Hepatocyte (in vitro differentiated cells): ENCODE measurements around the gene SMIM20. TPM values are rescaled to one million over a fixed set of nuclear protein-coding genes. Genes with fewer than 3 reads are reported as not detected.
A peak's percentile ranks its signal among the peaks of the same experiment; 100 is the strongest.

Experiments used
- DNase-seq: peaks from one replicate; pipeline ENCODE4 v3.0.0-alpha.2; 2016; ENCODE audit warnings: low spot score
- H2AFZ ChIP-seq: fragments of 200-600 bp; sonication (generic); 2 replicates; pipeline ENCODE4 v1.6.0; 2016; ENCODE audit warnings: antibody characterized with exemption, mild to moderate bottlenecking
- H3K27ac ChIP-seq: fragments of 200-600 bp; sonication (generic); 2 replicates; pipeline ENCODE4 v1.5.1; 2016; ENCODE audit warnings: mild to moderate bottlenecking
- H3K27me3 ChIP-seq: fragments of 200-600 bp; sonication (generic); 2 replicates; pipeline ENCODE4 v1.6.1; 2016
- H3K36me3 ChIP-seq: fragments of 200-600 bp; sonication (generic); replicated peaks from 2 replicates; pipeline ENCODE4 v1.5.1; 2016; ENCODE audit warnings: low read depth; ENCODE audit not compliant: insufficient read depth
- H3K4me1 ChIP-seq: fragments of 200-600 bp; sonication (generic); 2 replicates; pipeline ENCODE4 v1.5.1; 2016; ENCODE audit warnings: mild to moderate bottlenecking, moderate library complexity; ENCODE audit not compliant: insufficient read depth
- H3K4me2 ChIP-seq: fragments of 200-600 bp; sonication (generic); 2 replicates; pipeline ENCODE4 v1.6.0; 2016
- H3K4me3 ChIP-seq: fragments of 200-600 bp; sonication (generic); 2 replicates; pipeline ENCODE4 v1.5.1; 2016; ENCODE audit warnings: mild to moderate bottlenecking
- H3K79me2 ChIP-seq: fragments of 200-600 bp; sonication (generic); 2 replicates; pipeline ENCODE4 v1.6.0; 2017; ENCODE audit warnings: mild to moderate bottlenecking
- H3K9me2 ChIP-seq: fragments of 200-600 bp; sonication (generic); replicated peaks from 2 replicates; pipeline ENCODE4 v1.6.0; 2017; ENCODE audit warnings: mild to moderate bottlenecking; ENCODE audit not compliant: insufficient read depth
- H3K9me3 ChIP-seq: fragments of 200-600 bp; sonication (generic); 2 replicates; pipeline ENCODE4 v1.5.1; 2016; ENCODE audit warnings: low read depth, mild to moderate bottlenecking
- H4K20me1 ChIP-seq: fragments of 200-600 bp; sonication (generic); 2 replicates; pipeline ENCODE4 v1.6.0; 2016; ENCODE audit warnings: mild to moderate bottlenecking; ENCODE audit not compliant: insufficient read depth, poor library complexity, severe bottlenecking
- CTCF ChIP-seq: fragments of 200-600 bp; sonication (generic); IDR thresholded peaks from 2 replicates; pipeline ENCODE4 v1.5.1; 2016; ENCODE audit warnings: antibody characterized with exemption, mild to moderate bottlenecking; ENCODE audit not compliant: poor library complexity
- EZH2 ChIP-seq: fragments of 200-600 bp; sonication (generic); IDR thresholded peaks from 2 replicates; pipeline ENCODE4 v1.6.1; 2016; ENCODE audit warnings: antibody characterized with exemption, mild to moderate bottlenecking, borderline replicate concordance
- EZH2phosphoT487 ChIP-seq: fragments of 200-600 bp; sonication (generic); IDR thresholded peaks from one replicate; pipeline ENCODE4 v1.6.1; 2018; ENCODE audit warnings: antibody characterized with exemption, mild to moderate bottlenecking, low read depth, moderate library complexity; ENCODE audit not compliant: unreplicated experiment, severe bottlenecking
- WGBS: methylation state at CpG from one replicate; pipeline ENCODE4 v1.1.6; 2016; ENCODE audit warnings: low lambda C conversion rate; ENCODE audit errors: missing lambda C conversion rate; 5-methylcytosine and 5-hydroxymethylcytosine counted together
- polyA plus RNA-seq: library from polyadenylated mRNA; unstranded; fragments of >200 nt; fragmentation: Nextera tagmentation; extraction: Ambion mirVana; gene quantifications from 2 replicates; pipeline ENCODE4 v1.2.1, GENCODE V29; 2016
- total RNA-seq: library from RNA; depleted of rRNA; stranded (reverse); fragments of >200 nt; gene quantifications from 2 replicates; pipeline ENCODE4 v1.2.3, GENCODE V29; 2014

SMIM20 gene
- total and polyA plus RNA-seq, 2 experiments from 2014 or later: 54.5 to 55.8 TPM

- H3K9me3 ChIP-seq: no peaks in the 10 kb centered on the region
- TF ChIP-seq EZH2: no peak
- TF ChIP-seq EZH2phosphoT487: no peak
- TF ChIP-seq CTCF: no peak
- peak; percentile 79 for DNase-seq
- peaks cover 12% of the 10 kb centered on the region for H3K4me1 ChIP-seq
- peak overlapping the region; percentile 55 for H3K4me2 ChIP-seq
- no peaks in the 10 kb centered on the region for H3K79me2 ChIP-seq
- no peak overlapping the region for H3K4me3 ChIP-seq
- no peak overlapping the region for H2AFZ ChIP-seq
- H3K36me3 ChIP-seq: no peaks in the 10 kb centered on the region
- H3K9me2 ChIP-seq: no peaks in the 10 kb centered on the region
- H3K27ac ChIP-seq: peak overlapping the region; percentile 46
- no peaks in the 10 kb centered on the region for H3K27me3 ChIP-seq
- no peaks in the 10 kb centered on the region for H4K20me1 ChIP-seq
- 31% methylated on average over 6 of the region's 6 CpGs for WGBS
These were observed 35.2 kb downstream of the SMIM20 start for GRCh38 chr4:25949173-25949748.

GRCh38 chr4:25949994-25950393, 36.0 kb downstream of the SMIM20 start:
- TF ChIP-seq EZH2 (no peak), EZH2phosphoT487 (no peak), CTCF (no peak)
- Histone ChIP-seq H4K20me1 (no peaks in the 10 kb centered on the region), H3K36me3 (no peaks in the 10 kb centered on the region), H3K4me2 (no peak overlapping the region), H3K27me3 (no peaks in the 10 kb centered on the region), H3K79me2 (no peaks in the 10 kb centered on the region), H2AFZ (no peak overlapping the region), H3K9me2 (no peaks in the 10 kb centered on the region), H3K4me1 (peaks cover 12% of the 10 kb centered on the region), H3K9me3 (no peaks in the 10 kb centered on the region), H3K4me3 (no peak overlapping the region), H3K27ac (no peak overlapping the region)
- 66% methylated on average over 8 of the region's 8 CpGs for WGBS
- no peak for DNase-seq

- DNase-seq: no peak
- no peaks in the 10 kb centered on the region for H3K36me3 ChIP-seq
These were observed 36.7 kb downstream of the SMIM20 start for GRCh38 chr4:25950461-25951389.

More at GRCh38 chr4:25950461-25951389, 36.7 kb downstream of the SMIM20 start:
- TF ChIP-seq EZH2: no peak
- no peak for TF ChIP-seq CTCF
- TF ChIP-seq EZH2phosphoT487: no peak
- no peaks in the 10 kb centered on the region for H3K27me3 ChIP-seq
- no peaks in the 10 kb centered on the region for H3K9me2 ChIP-seq
- H2AFZ ChIP-seq: peak overlapping the region; percentile 6
- no peak overlapping the region for H3K4me2 ChIP-seq
- H3K79me2 ChIP-seq: no peaks in the 10 kb centered on the region
- H3K9me3 ChIP-seq: no peaks in the 10 kb centered on the region
- no peak overlapping the region for H3K4me3 ChIP-seq
- H3K4me1 ChIP-seq: peaks cover 12% of the 10 kb centered on the region
- no peaks in the 10 kb centered on the region for H4K20me1 ChIP-seq
- WGBS: 73% methylated on average over 10 of the region's 10 CpGs
- no peak overlapping the region for H3K27ac ChIP-seq
